Activated CD4-positive, alpha-beta T cell treated with anti-CD3 and anti-CD28 coated beads, Interleukin-2, amount 50 U/mL, for 16 hours (primary cell): ENCODE data around the gene OTOG.
A peak's percentile ranks its signal among the peaks of the same experiment; 100 is the strongest.

Experiments used
- DNase-seq: peaks from one replicate; pipeline ENCODE4 v3.0.0-alpha.2; 2020

OTOG gene

DNA sequence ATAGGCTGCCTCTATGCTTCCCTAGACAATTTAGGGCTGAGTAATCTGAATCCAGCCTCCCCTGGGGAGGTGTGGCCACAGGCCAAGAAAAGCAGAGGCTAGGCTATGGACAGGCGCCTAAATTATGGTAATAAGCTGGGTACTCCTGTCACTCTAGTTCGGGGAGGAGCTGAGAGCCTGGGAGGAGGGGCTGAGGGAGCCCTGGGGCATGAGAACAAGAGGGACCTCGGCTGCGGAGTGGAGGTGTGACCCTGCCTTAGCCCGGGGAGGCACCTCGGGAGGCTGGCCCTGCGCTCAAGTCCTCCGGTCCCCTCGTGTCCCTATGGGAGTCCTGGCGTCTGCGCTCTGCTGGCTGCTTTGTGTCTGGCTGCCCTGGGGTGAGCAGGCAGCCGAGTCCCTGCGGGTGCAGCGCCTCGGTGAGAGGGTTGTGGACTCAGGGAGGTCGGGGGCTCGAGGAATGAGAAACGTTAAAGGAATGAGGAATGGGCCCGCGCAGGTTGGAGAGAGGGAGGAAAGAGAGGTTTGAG lies at the start of gene OTOG:
TSS of gene OTOG (plus strand) at position 209 of the 527 bp plus-strand sequence. CDS start at position 323, 114 bp downstream.
- no peak for DNase-seq

GRCh38 chr11:17498058-17498457 lies 49.0 kb upstream of the OTOG start:
- no peak for DNase-seq

DNA sequence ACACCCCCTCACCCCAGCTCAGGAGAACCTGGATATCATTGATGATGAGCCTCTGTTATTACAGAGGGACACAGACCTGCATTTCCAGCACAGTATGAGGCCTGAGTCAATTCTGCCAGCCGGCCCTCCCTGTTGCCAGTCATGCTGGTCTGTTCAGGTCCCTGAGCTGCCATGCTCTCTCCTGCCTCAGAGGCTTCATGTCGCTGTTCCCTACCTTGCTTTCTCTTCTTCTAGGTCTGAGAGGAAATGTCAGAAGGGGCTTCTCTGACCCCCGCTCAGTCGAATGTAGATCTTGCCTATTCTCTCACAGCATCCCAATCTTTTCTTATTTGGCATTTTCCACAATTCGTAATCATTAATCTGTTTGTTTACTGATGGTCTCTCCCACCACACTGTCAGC lies 48.6 kb upstream of the OTOG start:
- DNase-seq: no peak

- no peak for DNase-seq
Observed at GRCh38 chr11:17500673-17501072, 46.4 kb upstream of the OTOG start.

DNA sequence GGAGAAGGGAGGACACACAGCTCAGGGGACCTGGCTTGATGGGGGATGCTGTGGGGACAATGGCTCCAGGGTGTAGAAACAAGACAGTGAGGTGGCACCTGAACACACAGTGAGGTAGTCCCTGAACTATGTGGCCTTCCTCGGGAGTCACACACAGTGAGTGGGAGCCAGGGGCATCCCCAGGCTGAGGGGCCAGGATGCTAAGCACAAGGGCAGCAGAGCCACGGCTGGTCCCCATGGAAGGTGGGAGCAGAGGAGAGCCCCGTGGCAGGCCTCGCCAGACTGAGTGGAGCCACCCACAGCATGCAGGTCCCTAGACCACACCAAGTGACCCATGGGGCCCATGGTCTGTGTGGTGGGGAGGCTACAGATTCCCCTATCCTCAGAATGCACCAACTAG lies 44.4 kb upstream of the OTOG start:
- DNase-seq: no peak

- DNase-seq: peak; percentile 70
Observed at GRCh38 chr11:17504330-17505107, 42.5 kb upstream of the OTOG start.

- DNase-seq: no peak
Observed at GRCh38 chr11:17505146-17505545, 41.9 kb upstream of the OTOG start.

GRCh38 chr11:17506314-17506713 lies 40.7 kb upstream of the OTOG start:
- DNase-seq: no peak

GRCh38 chr11:17506942-17507341 lies 40.1 kb upstream of the OTOG start:
- no peak for DNase-seq

GRCh38 chr11:17507773-17508172 lies 39.3 kb upstream of the OTOG start:
- no peak for DNase-seq

DNA sequence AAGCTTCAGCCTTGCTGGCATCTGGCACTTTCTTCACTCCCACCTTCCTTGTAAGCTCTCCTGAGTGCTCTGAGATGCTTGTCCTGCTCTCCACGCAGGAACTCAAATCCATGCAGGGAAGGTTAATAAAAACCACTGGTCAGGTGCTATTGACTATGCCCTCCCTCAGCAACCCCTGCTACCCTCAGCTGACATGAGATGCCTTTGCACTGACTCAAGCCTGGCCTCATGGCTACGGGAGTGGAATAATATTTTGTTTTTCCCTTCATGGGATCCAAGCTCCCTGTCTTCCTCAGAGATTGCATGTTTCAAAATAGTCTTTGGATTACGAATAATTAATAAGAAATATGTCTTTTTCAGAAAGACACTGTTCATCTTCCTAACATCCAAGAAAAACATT lies 38.8 kb upstream of the OTOG start:
- no peak for DNase-seq

GRCh38 chr11:17508791-17509190 lies 38.3 kb upstream of the OTOG start:
- no peak for DNase-seq

DNA sequence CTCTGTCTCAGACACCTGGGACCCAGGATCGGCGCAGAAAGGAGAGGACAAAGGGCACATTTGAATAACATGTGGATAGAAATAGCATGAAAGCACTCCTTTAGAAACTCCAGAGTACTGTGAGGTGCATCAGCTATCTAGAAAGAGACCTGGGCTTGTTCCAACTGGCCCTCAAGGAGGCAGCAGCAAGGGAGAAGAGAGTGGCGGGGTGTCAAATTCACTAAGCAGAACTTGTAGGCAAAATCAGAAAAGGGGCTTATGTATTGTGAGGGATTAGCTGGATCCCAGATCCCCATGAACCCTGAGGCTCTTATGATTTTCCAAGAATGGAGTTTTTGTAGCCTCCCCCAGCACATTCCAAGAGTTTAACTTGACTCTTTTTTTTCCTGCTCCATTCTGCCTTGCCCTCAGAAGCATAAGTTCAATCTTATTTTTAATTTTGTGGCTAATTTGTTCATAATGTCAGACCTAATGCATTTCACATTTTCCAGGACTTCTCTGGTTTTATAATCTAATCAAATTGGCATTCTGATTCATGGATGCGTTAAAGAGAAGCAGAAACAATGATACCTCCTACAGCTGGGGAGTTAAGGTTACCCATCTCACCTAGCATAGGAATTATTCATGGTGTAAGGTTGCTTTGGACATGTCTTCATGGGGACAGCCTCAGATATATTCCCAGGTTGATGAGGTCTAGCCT lies 36.4 kb upstream of the OTOG start:
- DNase-seq: no peak

DNA sequence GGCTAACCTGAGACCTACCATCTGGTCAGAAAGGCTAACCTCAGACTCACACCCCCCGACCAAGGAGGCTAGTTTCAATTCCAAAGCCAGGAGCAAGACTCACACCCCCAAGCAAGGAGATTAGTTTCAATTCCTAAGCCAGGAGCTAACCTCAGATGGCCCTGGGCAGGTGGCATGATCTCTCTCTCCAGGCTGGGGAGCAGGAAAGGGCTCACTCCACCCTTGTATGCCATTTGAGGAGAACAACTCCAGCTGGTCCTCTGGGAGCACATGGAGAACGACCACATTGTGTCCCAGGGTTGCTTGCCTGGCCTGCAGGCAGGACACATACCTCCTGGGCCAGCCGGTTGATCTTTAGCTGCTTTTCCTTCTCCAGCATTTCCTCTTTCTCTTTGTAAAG lies 35.5 kb upstream of the OTOG start:
- DNase-seq: no peak

- DNase-seq: no peak
Observed at GRCh38 chr11:17512101-17512500, 35.0 kb upstream of the OTOG start.

GRCh38 chr11:17513853-17514252 lies 33.2 kb upstream of the OTOG start:
- no peak for DNase-seq

- no peak for DNase-seq
Observed at GRCh38 chr11:17514476-17514875, 32.6 kb upstream of the OTOG start.

DNA sequence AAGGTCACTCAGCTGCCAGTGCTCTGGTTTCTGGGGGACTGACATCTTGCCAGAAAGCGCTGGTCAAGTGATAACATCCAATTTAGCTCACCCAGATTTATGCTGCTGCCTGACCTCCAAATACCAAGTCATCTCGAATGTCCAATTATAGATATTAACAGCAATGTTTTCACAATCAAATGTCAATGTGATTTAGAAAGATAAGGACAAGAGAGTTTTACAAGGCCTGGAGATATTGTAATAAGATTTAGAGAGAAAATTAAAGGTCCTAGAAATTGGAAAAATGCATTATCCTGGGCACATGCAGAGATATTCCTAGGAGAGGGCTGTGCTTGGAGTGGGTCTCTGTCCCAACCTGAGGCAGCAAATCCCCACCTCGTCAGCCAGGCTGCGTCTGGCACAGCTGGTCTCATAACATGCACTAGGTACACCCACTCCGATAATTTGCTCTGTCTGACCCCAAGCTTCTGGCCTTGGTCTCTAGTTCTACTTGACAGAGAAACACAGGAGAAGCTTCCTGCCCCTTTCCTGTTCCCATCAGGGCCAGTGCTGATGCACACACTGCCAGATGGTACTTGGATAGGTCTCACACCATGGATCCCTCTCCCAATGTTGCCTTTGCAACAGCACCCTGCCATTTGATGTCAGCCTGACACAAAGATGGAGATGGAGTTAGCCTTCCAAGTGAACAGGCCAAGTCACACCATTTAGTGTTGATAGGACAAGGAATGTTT lies 31.4 kb upstream of the OTOG start:
- DNase-seq: no peak

DNA sequence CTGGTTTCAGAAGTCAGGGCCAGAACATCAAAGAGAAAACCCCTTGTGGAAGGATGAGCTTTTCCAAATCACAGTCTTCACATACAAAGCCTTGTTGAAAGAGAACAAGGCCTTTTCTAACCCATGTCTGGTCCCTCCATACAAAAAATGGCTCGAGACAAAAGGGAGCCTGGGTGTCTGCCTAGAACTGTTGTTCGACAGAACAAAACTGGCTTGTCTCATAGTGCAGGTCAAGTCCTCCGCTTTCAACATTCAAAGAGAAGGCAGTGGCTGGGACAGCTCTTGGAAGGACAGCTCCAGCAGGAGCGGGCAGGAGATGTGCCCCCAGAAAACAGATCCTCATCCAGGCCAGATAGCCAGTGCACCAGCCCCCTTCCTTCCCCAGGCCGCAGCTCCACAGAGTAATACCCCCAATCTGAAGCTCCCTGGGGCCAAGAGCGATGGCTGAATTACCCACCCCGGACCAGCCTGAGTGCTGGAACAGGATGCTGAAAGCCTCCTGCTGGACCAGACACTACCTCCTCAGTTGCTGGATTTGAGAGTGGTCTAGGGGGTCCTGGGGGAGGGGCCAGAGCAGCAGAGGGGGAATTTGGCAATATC lies 30.4 kb upstream of the OTOG start:
- DNase-seq: no peak

- no peak for DNase-seq
Observed at GRCh38 chr11:17517186-17517585, 29.9 kb upstream of the OTOG start.

GRCh38 chr11:17518366-17518765 lies 28.7 kb upstream of the OTOG start:
- DNase-seq: no peak

DNA sequence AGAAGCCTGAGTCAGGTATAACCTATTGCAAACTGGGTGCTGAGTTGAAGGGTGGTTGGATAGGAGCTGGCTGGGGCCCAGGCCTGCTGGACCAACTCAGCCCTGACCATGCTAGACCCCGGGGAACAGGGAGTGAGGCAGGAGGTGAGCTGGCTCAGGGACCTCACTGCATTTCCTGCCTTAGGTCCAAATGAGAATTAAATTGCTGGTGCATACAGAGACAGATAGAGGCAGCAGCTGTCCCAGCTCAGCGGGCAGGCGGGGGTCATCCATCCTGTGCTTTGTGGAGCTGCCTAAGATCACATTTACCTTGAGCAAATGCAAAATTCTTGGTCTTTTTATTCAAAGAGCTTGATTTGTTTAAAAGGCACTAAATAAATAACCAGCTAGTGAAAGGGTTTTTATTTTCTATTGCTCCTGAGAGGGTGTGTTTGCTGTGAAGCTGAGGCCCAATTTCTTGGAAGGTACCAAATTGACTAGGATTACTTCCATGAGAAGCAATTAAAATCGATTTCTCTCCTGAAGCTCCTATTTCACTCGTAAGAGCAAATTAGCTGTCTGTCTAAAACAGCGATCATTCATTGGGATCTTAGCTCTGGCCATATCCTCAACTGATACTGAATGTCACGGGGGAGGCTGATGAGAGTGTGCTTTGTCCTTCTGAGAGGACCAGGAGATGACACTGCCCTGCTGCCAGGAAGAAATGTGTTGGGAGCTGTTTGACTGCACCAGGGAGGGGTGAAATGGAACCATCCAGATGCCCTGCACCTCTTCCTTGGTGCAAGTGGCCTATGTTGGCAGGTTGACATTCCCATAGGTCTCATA lies 27.8 kb upstream of the OTOG start:
- DNase-seq: no peak
